ENCODE data around the gene DNAJB2.

- TF ChIP-seq CTCF (IDR thresholded peaks at IDR 0.05) (no peak), POLR2A (IDR thresholded peaks at IDR 0.05) (no peak)
Measured at GRCh38 chr2:219252570-219252899, 26.6 kb upstream of the DNAJB2 start.

Data from sigmoid colon (tissue), 3 donors.